Activated T-cell treated with anti-CD3 and anti-CD28 coated beads, Interleukin-2, amount 50 U/mL, for 4 hours (primary cell): ENCODE results near the gene CDC34. TPM values are rescaled to one million over a fixed set of nuclear protein-coding genes. Genes with fewer than 3 reads are reported as not detected.
A peak's percentile ranks its signal among the peaks of the same experiment; 100 is the strongest.

Source experiments
- ATAC-seq, 2 donors: fragments of 200-7000 bp; cut with Tn5 transposase; one replicate each; pipeline ENCODE4 v1.10.0; 2021
- DNase-seq: peaks from one replicate; pipeline ENCODE4 v3.0.0-alpha.2; 2020
- H3K27me3 Mint-ChIP-seq: one replicate; pipeline ENCODE4 v1.8.0; 2021; ENCODE audit warnings: low read depth, mixed read lengths
- H3K36me3 Mint-ChIP-seq: one replicate; pipeline ENCODE4 v1.8.0; 2022; ENCODE audit warnings: mixed read lengths; ENCODE audit not compliant: insufficient read depth
- H3K4me1 Mint-ChIP-seq: one replicate; pipeline ENCODE4 v1.8.0; 2021; ENCODE audit warnings: low read depth, mixed read lengths
- H3K4me3 Mint-ChIP-seq: one replicate; pipeline ENCODE4 v1.8.0; 2021; ENCODE audit warnings: mild to moderate bottlenecking, moderate library complexity, mixed read lengths
- H3K9me3 Mint-ChIP-seq: one replicate; pipeline ENCODE4 v1.8.0; 2021; ENCODE audit warnings: mixed read lengths
- total RNA-seq, 3 donors: library from RNA; stranded (reverse); gene quantifications; one replicate each; pipeline ENCODE4 v1.2.1, GENCODE V29; 2021

Gene CDC34
- total RNA-seq, 3 donors from 2014 or later, result 42.1 to 48.7 (median 45.7) TPM

DNA sequence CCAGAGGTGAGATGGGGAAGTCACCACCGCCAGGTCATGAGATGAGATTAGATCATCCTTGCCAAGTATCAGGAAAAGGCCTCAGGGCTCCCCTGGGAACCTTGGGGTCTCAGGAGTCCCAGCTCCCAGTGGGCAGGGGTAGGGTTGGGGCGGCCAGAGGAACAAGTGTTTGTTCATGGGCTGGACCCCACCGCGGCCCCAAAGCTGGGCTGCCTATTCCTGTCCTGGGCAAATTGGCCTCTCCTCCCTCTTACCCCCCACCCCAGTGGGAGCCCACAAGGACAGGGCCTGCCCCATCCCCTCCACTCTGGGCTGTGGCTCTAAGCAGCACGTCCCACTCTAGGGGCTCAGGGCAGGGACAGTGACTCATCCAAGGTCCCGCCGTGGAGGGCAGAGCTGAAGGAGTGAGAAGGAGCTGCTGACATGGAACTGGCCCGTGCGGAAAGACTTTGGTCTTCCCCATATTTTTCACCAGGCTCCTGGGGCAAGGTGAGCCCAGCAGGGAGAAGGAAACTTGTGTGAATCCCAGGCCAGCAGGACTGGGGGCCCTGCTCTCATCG is 54.1 kb downstream of the CDC34 start:
- Mint-ChIP-seq H3K27me3 (peaks cover 18% of the 10 kb centered on the region), H3K4me1 (peaks cover 6% of the 10 kb centered on the region), H3K4me3 (no peak overlapping the region), H3K36me3 (no peaks in the 10 kb centered on the region), H3K9me3 (no peaks in the 10 kb centered on the region)
- ATAC-seq (no peak), DNase-seq (no peak)

DNA sequence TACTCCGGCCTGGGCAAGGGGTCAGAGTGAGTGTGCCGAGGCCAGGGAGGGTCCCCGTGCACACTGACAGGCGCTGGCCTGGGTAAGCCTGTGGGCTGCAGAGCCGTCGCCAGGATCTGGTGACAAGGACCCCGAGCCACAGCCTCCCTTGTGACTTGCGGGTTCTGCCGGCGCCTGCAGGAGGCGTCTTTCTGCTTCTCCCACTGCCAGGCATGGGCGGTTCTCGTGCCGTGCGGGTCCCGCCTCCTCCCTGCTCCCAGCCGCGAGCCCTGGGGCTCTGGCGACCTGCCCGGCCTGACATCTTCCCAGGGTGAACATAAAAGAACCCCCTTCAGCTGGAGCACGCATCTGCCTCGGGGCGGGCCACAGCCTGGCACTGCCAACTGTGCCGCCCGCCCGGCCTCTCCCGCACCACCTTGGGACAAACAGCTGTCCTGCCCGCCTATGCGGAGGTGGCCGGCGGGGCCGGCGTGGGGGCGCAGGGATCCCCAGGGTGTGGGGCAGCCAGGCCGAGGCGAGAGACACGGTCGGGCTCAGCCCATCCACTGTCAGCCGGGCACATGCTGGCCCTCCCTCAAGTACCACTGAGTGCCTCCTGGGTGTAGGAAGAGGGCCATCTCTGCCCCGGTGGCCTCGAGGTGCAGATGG is 56.7 kb downstream of the CDC34 start:
- peak; percentile 67 to 68 for ATAC-seq
- peaks cover 27% of the 10 kb centered on the region for H3K27me3 Mint-ChIP-seq
- H3K9me3 Mint-ChIP-seq, result no peaks in the 10 kb centered on the region
- H3K4me1 Mint-ChIP-seq, result peaks cover 6% of the 10 kb centered on the region
- peak overlapping the region; percentile 16 for H3K4me3 Mint-ChIP-seq
- DNase-seq, result peak; percentile 49
- no peaks in the 10 kb centered on the region for H3K36me3 Mint-ChIP-seq

DNA sequence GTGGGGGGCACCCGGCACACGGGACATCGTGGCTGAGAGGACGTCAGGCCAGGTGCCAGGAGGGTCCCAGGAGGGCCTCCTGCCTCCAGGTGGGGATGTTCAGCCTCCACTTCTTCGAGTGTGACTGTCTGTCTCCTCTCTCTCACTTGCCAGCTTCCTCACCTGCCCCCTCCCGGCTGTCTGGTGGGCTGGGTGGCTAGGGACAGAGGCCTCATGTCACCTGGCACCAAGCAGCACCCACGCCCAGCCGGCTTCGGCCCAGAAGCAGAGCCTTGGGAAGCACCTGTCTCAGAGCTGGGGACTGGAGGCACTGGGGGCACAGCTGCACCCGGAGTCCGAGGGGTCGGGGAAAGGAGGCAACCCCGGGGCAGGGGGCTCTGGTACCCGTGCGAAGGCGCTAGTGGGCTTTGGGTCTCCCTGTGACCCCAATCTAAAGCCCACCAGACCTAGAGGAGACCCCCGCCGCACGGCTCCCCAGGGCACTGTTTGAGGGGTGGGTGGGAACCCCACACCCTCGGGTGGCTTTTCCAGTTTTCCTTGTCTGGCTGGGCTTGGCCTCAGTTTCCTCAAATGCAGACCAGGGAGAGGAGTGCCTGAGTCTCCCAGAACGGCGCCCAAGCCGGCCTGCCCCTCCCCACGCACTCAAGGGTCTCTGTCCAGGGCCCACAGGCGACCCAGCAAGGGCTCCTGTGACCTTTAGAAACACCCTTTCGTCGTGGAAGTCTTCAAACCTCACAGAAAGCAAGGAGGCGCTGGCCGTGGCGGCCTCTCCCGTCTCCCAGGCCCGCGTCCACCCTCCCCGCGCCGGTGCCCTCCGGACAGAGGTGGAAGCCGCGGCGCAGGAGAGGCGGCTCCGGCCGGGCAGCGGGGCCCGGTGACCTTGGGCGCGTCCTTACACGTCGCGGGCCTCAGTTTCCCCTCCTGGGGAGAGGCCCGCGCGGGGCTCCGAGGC is 57.5 kb downstream of the CDC34 start:
- H3K4me3 Mint-ChIP-seq, result no peak overlapping the region
- H3K4me1 Mint-ChIP-seq, result peaks cover 4% of the 10 kb centered on the region
- DNase-seq, result no peak

DNA sequence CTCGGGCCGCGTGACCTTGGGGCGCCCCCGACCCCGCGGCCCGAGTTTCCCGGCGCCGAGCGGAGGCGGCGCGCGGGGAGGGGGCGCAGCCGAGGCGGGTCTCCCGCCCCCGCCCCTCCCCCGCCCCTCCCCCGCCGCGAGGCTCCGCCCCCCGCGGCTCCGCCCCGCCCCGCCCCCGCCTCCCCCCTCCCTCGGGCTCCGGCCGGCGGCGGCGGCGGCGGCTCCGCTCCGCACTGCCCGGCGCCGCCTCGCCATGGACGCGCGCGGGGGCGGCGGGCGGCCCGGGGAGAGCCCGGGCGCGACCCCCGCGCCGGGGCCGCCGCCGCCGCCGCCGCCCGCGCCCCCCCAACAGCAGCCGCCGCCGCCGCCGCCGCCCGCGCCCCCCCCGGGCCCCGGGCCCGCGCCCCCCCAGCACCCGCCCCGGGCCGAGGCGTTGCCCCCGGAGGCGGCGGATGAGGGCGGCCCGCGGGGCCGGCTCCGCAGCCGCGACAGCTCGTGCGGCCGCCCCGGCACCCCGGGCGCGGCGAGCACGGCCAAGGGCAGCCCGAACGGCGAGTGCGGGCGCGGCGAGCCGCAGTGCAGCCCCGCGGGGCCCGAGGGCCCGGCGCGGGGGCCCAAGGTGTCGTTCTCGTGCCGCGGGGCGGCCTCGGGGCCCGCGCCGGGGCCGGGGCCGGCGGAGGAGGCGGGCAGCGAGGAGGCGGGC is 58.3 kb downstream of the CDC34 start, which contains the start of gene HCN2:
TSS of gene HCN2 (plus strand) at position 189 of the 703 bp plus-strand sequence. CDS start at position 254, 65 bp downstream.
- ATAC-seq, result peak in 1 of 2 donors; percentile 3
- no peaks in the 10 kb centered on the region for H3K36me3 Mint-ChIP-seq
- H3K4me1 Mint-ChIP-seq, result peaks cover 4% of the 10 kb centered on the region
- H3K9me3 Mint-ChIP-seq, result no peaks in the 10 kb centered on the region
- no peak within 1 kb of the TSS for H3K4me3 Mint-ChIP-seq
- DNase-seq, result no peak
- H3K27me3 Mint-ChIP-seq, result peaks cover 25% of the 10 kb centered on the region

More for the DNA sequence above, 57.5 kb downstream of the CDC34 start:
- H3K9me3 Mint-ChIP-seq, result no peaks in the 10 kb centered on the region
- peaks cover 25% of the 10 kb centered on the region for H3K27me3 Mint-ChIP-seq
- H3K36me3 Mint-ChIP-seq, result no peaks in the 10 kb centered on the region
- ATAC-seq, result peak; percentile 7 to 11

DNA sequence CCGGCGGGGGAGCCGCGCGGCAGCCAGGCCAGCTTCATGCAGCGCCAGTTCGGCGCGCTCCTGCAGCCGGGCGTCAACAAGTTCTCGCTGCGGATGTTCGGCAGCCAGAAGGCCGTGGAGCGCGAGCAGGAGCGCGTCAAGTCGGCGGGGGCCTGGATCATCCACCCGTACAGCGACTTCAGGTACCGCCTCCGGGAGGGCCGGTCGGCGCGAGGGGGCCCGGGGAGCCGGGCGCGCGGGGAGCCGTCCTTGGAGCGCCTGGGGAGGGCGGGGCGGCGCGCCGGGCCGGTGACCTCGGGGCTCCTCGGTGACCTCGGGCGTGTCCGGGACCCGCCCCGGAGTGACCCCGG is 58.8 kb downstream of the CDC34 start:
- H3K27me3 Mint-ChIP-seq, result peaks cover 25% of the 10 kb centered on the region
- no peak overlapping the region for H3K4me3 Mint-ChIP-seq
- ATAC-seq (peak; percentile 24 to 36), DNase-seq (no peak)
- peaks cover 4% of the 10 kb centered on the region for H3K4me1 Mint-ChIP-seq
- H3K36me3 Mint-ChIP-seq, result no peaks in the 10 kb centered on the region
- no peaks in the 10 kb centered on the region for H3K9me3 Mint-ChIP-seq

DNA sequence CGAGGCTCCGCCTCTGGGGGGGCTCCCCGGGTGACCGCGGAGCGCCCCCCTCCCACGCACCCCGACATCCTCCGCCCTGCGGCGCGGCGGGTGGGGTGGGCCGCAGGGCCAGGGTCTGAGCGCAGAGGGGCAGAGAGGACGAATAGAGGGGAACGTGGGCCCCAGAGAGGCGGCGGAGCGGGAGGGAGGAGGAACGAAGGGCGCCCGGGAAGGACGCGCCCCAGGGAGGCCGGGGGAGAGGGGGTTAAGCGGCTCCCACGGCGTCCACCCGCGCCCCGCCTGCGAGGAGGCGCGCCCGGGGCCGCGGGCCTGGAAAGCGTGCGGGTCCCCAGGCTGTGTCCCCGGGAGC is 59.2 kb downstream of the CDC34 start:
- Mint-ChIP-seq H3K9me3 (no peaks in the 10 kb centered on the region), H3K4me3 (no peak overlapping the region), H3K27me3 (peaks cover 24% of the 10 kb centered on the region), H3K36me3 (no peaks in the 10 kb centered on the region), H3K4me1 (peaks cover 4% of the 10 kb centered on the region)
- ATAC-seq (no peak), DNase-seq (no peak)

DNA sequence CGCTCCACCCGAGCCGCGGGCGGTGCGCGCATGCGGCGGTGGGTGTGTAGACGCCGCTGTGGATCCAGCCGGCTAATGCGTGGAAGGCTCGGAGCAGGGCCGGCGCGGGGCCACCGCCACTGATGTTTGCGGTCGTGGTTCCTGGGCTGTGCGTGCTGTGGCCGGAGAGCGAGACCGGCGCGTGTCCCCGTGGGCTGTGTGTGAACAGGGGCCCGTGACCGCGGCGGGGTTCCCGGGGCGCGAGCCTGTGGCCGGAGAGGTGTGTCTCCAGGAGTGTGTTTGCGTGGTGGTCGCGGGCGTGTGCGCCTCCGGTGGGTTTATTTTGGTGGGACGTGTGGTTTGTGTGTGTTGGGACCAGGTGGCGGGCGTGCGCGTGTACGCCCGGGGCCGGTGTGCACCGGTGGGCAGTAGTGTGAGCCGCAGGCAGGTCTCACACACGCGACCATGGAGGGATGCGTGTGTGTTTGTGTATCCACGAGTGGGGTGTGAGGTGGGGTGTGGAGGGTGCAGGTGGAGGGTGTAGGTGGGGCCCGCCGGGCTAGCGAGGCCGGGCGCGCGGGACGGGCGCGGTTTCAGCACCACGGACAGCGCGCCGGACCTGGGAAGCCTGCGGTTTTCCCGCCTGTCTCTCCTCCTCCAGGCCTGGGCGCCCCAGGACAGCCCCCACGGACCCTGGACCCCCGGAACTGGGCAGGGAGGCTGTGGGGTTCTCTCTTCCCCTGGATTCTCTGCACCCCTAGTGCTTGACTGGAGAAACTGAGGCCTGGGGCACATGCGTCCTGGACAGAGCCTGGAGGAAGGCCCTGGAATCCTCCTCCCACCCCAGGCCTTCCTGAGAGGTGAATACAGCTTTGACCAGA is 59.8 kb downstream of the CDC34 start:
- Mint-ChIP-seq H3K27me3 (peaks cover 18% of the 10 kb centered on the region), H3K4me3 (peak overlapping the region; percentile 13), H3K9me3 (no peaks in the 10 kb centered on the region), H3K4me1 (peaks cover 4% of the 10 kb centered on the region), H3K36me3 (no peaks in the 10 kb centered on the region)
- ATAC-seq, result no peak
- DNase-seq, result no peak

Other genes with a start within 250 kb of the CDC34 start
- gene PLPP2, start 240.4 kb upstream of the CDC34 start, total RNA-seq, result under 1 TPM; 0.40 to 0.63 (median 0.61) TPM
- gene MIER2, start 187.0 kb upstream of the CDC34 start, total RNA-seq, result 10 to 100 TPM; 25.7 to 30.2 (median 28.7) TPM
- under 1 TPM in 2 of 3 donors, not detected in 1; 0.11 to 0.14 TPM for gene C2CD4C, start 122.6 kb upstream of the CDC34 start, total RNA-seq
- under 1 TPM; 0.16 to 0.33 (median 0.26) TPM for gene SHC2, start 70.7 kb upstream of the CDC34 start, total RNA-seq
- under 1 TPM; 0.18 to 0.26 (median 0.19) TPM for gene MADCAM1, start 35.3 kb upstream of the CDC34 start, total RNA-seq
- gene TPGS1, start 24.3 kb upstream of the CDC34 start, total RNA-seq, result 10 to 100 TPM; 21.9 to 22.8 (median 22.6) TPM
- 10 to 100 TPM; 53.2 to 71.8 (median 65.8) TPM for gene GZMM, start 12.3 kb downstream of the CDC34 start, total RNA-seq
- gene BSG, start 40.8 kb downstream of the CDC34 start, total RNA-seq, result 100 to 1,000 TPM; 241 to 277 (median 250) TPM
- under 1 TPM; 0.20 to 0.24 (median 0.22) TPM for gene HCN2, start 58.1 kb downstream of the CDC34 start, total RNA-seq
- gene POLRMT, start 101.8 kb downstream of the CDC34 start, total RNA-seq, result 100 to 1,000 TPM; 110 to 123 (median 119) TPM
- gene FGF22, start 108.1 kb downstream of the CDC34 start, total RNA-seq, result not detected
- gene RNF126, start 131.5 kb downstream of the CDC34 start, total RNA-seq, result 100 to 1,000 TPM; 144 to 162 (median 147) TPM
- gene FSTL3, start 144.6 kb downstream of the CDC34 start, total RNA-seq, result 1 to 10 TPM; 8.0 to 9.9 (median 8.3) TPM
- gene PRSS57, start 163.7 kb downstream of the CDC34 start, total RNA-seq, result under 1 TPM in 2 of 3 donors, not detected in 1; 0.87 to 0.94 TPM
- gene PALM, start 177.2 kb downstream of the CDC34 start, total RNA-seq, result under 1 TPM; 0.26 to 0.61 (median 0.27) TPM
- gene MISP, start 219.4 kb downstream of the CDC34 start, total RNA-seq, result under 1 TPM in 1 of 3 donors, not detected in 2; 0.08 TPM